HCT116 (cell line): Measurements from ENCODE around the gene ANKS1A.

Experiments
- CEBPB ChIP-seq: IDR thresholded peaks from 2 replicates; pipeline ENCODE4 v1.6.1; 2012; ENCODE audit warnings: low read depth
- CTCF ChIP-seq, 3 experiments: fragments of 200-600 bp in 1 of 3; sonication (generic) in 1 of 3; IDR thresholded peaks in 2 of 3; conservative IDR thresholded peaks in 1 of 3; 2 replicates each; pipeline ENCODE4 v1.5.1; 2012 to 2017; ENCODE audit warnings: low read depth in 2 of 3, low read length in 2 of 3, antibody characterized with exemption in 1 of 3, borderline replicate concordance in 1 of 3, control low read depth in 1 of 3, mild to moderate bottlenecking in 1 of 3, mixed read lengths in 1 of 3, mixed run types in 1 of 3, moderate library complexity in 1 of 3; ENCODE audit not compliant: insufficient read depth in 1 of 3
- EZH2 ChIP-seq: fragments of 200-600 bp; sonication (generic); IDR thresholded peaks from 2 replicates; pipeline ENCODE4 v1.6.1; 2017; ENCODE audit warnings: antibody characterized with exemption, mixed run types
- JUND ChIP-seq: IDR thresholded peaks from 2 replicates; pipeline ENCODE4 v1.6.1; 2012
- POLR2A ChIP-seq: IDR thresholded peaks from 2 replicates; pipeline ENCODE4 v1.7.0; 2011; ENCODE audit warnings: borderline replicate concordance; ENCODE audit not compliant: insufficient read depth, insufficient read length; ENCODE audit errors: extremely low read depth
- POLR2AphosphoS5 ChIP-seq: IDR thresholded peaks from 2 replicates; pipeline ENCODE4 v1.6.1; 2011; ENCODE audit warnings: mild to moderate bottlenecking, low read depth, low read length, moderate library complexity
- RAD21 ChIP-seq: IDR thresholded peaks from 2 replicates; pipeline ENCODE4 v1.6.1; 2012; ENCODE audit warnings: low read depth, mild to moderate bottlenecking
- SP1 ChIP-seq: IDR thresholded peaks from 2 replicates; pipeline ENCODE4 v1.6.1; 2012; ENCODE audit warnings: low read depth
- YY1 ChIP-seq: IDR thresholded peaks from 2 replicates; pipeline ENCODE4 v1.6.1; 2011; ENCODE audit warnings: low read length, low read depth, moderate library complexity, mild to moderate bottlenecking; ENCODE audit not compliant: insufficient replicate concordance; ENCODE audit errors: extremely low read depth
- ZFX ChIP-seq: fragments of 450-650 bp; IDR thresholded peaks from 2 replicates; pipeline ENCODE4 v1.6.1; 2017
- TF ChIP-seq, protein P1 (sequence below): IDR thresholded peaks from 2 replicates; pipeline ENCODE4 v1.6.1; 2012
- TF ChIP-seq, protein P2 (sequence below): IDR thresholded peaks from 2 replicates; pipeline ENCODE4 v1.6.1; 2012; ENCODE audit warnings: low read depth

- no peak for TF ChIP-seq EZH2
- no peak for TF ChIP-seq CTCF (IDR thresholded peaks at IDR 0.05 in 2 of 3, conservative IDR thresholded peaks at IDR 0.05 in 1 of 3; ENCODE audit: borderline replicate concordance in 1 of 3, insufficient read depth in 1 of 3, low read depth in 2 of 3, low read length in 2 of 3)
- TF ChIP-seq POLR2A, result no peak
- TF ChIP-seq RAD21, result no peak
- TF ChIP-seq, protein P1, sequence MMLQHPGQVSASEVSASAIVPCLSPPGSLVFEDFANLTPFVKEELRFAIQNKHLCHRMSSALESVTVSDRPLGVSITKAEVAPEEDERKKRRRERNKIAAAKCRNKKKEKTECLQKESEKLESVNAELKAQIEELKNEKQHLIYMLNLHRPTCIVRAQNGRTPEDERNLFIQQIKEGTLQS, result no peak
- no peak for TF ChIP-seq JUND
- no peak for TF ChIP-seq YY1
- no peak for TF ChIP-seq POLR2AphosphoS5
- TF ChIP-seq, protein P2, sequence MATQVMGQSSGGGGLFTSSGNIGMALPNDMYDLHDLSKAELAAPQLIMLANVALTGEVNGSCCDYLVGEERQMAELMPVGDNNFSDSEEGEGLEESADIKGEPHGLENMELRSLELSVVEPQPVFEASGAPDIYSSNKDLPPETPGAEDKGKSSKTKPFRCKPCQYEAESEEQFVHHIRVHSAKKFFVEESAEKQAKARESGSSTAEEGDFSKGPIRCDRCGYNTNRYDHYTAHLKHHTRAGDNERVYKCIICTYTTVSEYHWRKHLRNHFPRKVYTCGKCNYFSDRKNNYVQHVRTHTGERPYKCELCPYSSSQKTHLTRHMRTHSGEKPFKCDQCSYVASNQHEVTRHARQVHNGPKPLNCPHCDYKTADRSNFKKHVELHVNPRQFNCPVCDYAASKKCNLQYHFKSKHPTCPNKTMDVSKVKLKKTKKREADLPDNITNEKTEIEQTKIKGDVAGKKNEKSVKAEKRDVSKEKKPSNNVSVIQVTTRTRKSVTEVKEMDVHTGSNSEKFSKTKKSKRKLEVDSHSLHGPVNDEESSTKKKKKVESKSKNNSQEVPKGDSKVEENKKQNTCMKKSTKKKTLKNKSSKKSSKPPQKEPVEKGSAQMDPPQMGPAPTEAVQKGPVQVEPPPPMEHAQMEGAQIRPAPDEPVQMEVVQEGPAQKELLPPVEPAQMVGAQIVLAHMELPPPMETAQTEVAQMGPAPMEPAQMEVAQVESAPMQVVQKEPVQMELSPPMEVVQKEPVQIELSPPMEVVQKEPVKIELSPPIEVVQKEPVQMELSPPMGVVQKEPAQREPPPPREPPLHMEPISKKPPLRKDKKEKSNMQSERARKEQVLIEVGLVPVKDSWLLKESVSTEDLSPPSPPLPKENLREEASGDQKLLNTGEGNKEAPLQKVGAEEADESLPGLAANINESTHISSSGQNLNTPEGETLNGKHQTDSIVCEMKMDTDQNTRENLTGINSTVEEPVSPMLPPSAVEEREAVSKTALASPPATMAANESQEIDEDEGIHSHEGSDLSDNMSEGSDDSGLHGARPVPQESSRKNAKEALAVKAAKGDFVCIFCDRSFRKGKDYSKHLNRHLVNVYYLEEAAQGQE, result no peak
- no peak for TF ChIP-seq CEBPB
- no peak for TF ChIP-seq ZFX
- no peak for TF ChIP-seq SP1
Measured at GRCh38 chr6:34914358-34914757, 25.3 kb downstream of the ANKS1A start.
